ENCODE measurements around the gene SNIP1.
"Not testable (repeated sequence)": the region's sequence is repeated elsewhere in the genome, so short reads cannot be mapped to it uniquely, and the experiment has no call there.

Gene SNIP1

GRCh38 chr1:37509181-37509580 is 44.9 kb downstream of the SNIP1 start:
- DNase-seq = no peak

- DNase-seq = no peak
Observed at GRCh38 chr1:37506740-37507139, 47.4 kb downstream of the SNIP1 start.

GRCh38 chr1:37502791-37503190 is 51.3 kb downstream of the SNIP1 start:
- not testable (repeated sequence) for DNase-seq

- no peak for DNase-seq
Observed at GRCh38 chr1:37502104-37502503, 52.0 kb downstream of the SNIP1 start.

- DNase-seq = no peak
Observed at GRCh38 chr1:37501661-37502060, 52.4 kb downstream of the SNIP1 start.

- no peak for DNase-seq
Observed at GRCh38 chr1:37498872-37499617, 55.0 kb downstream of the SNIP1 start.

- DNase-seq = no peak
Observed at GRCh38 chr1:37497832-37498231, 56.3 kb downstream of the SNIP1 start.

- no peak for DNase-seq
Observed at GRCh38 chr1:37495875-37496274, 58.2 kb downstream of the SNIP1 start.

GRCh38 chr1:37493336-37494098 is 60.6 kb downstream of the SNIP1 start:
- DNase-seq = no peak

GRCh38 chr1:37487619-37487984 is 66.5 kb downstream of the SNIP1 start:
- no peak for DNase-seq

GRCh38 chr1:37486680-37487618 is 67.1 kb downstream of the SNIP1 start:
- DNase-seq = peak; percentile 72

- DNase-seq = no peak
Observed at GRCh38 chr1:37485902-37486679, 68.0 kb downstream of the SNIP1 start.
